OCI-LY3 (cell line): Measurements from ENCODE around the gene FRMPD2.

Experiments used
- H2AFZ ChIP-seq: fragments of 200-600, 300-600 bp; shearing (Covaris generic); 2 replicates; pipeline ENCODE4 v1.6.0; 2014; ENCODE audit warnings: antibody characterized with exemption, low read depth, low read length
- H3K27ac ChIP-seq: fragments of 200-600, 300-600 bp; sonication (generic); 2 replicates; pipeline ENCODE4 v1.5.1; 2014; ENCODE audit warnings: mild to moderate bottlenecking, low read length, moderate library complexity, mixed read lengths
- H3K27me3 ChIP-seq: fragments of 200-600, 300-600 bp; sonication (generic); 2 replicates; pipeline ENCODE4 v1.6.1; 2014; ENCODE audit warnings: low read depth, low read length, mixed read lengths
- H3K36me3 ChIP-seq: fragments of 200-600, 300-600 bp; sonication (generic); replicated peaks from 2 replicates; pipeline ENCODE3; 2014; ENCODE audit warnings: low read depth, low read length, mixed read lengths
- H3K4me1 ChIP-seq: fragments of 300-600, 200-600 bp; sonication (generic); 2 replicates; pipeline ENCODE4 v1.6.1; 2014; ENCODE audit warnings: low read length, mixed read lengths
- H3K4me2 ChIP-seq: fragments of 200-600, 300-600 bp; sonication (generic); 2 replicates; pipeline ENCODE4 v1.6.1; 2014; ENCODE audit warnings: low read length, mixed read lengths
- H3K4me3 ChIP-seq: fragments of 300-600, 200-600 bp; sonication (generic); 2 replicates; pipeline ENCODE4 v1.5.1; 2014; ENCODE audit warnings: antibody characterized with exemption, mild to moderate bottlenecking, low read length, moderate library complexity
- H3K79me2 ChIP-seq: fragments of 300-600, 200-600 bp; shearing (Covaris generic); 2 replicates; pipeline ENCODE4 v1.6.1; 2014; ENCODE audit warnings: mild to moderate bottlenecking, low read length, mixed read lengths
- H3K9ac ChIP-seq: fragments of 300-600, 200-600 bp; shearing (Covaris generic); 2 replicates; pipeline ENCODE4 v1.6.0; 2014; ENCODE audit warnings: mild to moderate bottlenecking, low read length, moderate library complexity
- H3K9me3 ChIP-seq: fragments of 200-600, 300-600 bp; shearing (Covaris generic); 2 replicates; pipeline ENCODE4 v1.6.1; 2014; ENCODE audit warnings: low read length, mixed read lengths; ENCODE audit not compliant: insufficient read depth
- H4K20me1 ChIP-seq: fragments of 200-600, 300-600 bp; sonication (generic); 2 replicates; pipeline ENCODE4 v1.6.1; 2016; ENCODE audit warnings: low read length, mixed read lengths; ENCODE audit not compliant: insufficient read depth
- CTCF ChIP-seq: fragments of 200-600, 300-600 bp; sonication (generic); IDR thresholded peaks from 2 replicates; pipeline ENCODE4 v1.5.1; 2014; ENCODE audit warnings: antibody characterized with exemption, low read length, low read depth
- EZH2phosphoT487 ChIP-seq: fragments of 200-600 bp; shearing (Covaris generic); IDR thresholded peaks from 2 replicates; pipeline ENCODE4 v1.6.1; 2018; ENCODE audit warnings: antibody characterized with exemption, mixed run types, low read depth

Gene FRMPD2, protein sequence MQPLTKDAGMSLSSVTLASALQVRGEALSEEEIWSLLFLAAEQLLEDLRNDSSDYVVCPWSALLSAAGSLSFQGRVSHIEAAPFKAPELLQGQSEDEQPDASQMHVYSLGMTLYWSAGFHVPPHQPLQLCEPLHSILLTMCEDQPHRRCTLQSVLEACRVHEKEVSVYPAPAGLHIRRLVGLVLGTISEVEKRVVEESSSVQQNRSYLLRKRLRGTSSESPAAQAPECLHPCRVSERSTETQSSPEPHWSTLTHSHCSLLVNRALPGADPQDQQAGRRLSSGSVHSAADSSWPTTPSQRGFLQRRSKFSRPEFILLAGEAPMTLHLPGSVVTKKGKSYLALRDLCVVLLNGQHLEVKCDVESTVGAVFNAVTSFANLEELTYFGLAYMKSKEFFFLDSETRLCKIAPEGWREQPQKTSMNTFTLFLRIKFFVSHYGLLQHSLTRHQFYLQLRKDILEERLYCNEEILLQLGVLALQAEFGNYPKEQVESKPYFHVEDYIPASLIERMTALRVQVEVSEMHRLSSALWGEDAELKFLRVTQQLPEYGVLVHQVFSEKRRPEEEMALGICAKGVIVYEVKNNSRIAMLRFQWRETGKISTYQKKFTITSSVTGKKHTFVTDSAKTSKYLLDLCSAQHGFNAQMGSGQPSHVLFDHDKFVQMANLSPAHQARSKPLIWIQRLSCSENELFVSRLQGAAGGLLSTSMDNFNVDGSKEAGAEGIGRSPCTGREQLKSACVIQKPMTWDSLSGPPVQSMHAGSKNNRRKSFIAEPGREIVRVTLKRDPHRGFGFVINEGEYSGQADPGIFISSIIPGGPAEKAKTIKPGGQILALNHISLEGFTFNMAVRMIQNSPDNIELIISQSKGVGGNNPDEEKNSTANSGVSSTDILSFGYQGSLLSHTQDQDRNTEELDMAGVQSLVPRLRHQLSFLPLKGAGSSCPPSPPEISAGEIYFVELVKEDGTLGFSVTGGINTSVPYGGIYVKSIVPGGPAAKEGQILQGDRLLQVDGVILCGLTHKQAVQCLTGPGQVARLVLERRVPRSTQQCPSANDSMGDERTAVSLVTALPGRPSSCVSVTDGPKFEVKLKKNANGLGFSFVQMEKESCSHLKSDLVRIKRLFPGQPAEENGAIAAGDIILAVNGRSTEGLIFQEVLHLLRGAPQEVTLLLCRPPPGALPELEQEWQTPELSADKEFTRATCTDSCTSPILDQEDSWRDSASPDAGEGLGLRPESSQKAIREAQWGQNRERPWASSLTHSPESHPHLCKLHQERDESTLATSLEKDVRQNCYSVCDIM (N-terminal part only)

GRCh38 chr10:48274636-48275035, at the start of gene FRMPD2:
TSS of gene FRMPD2 (minus strand) at chr10:48274696. CDS start at chr10:48274567, 129 bp downstream.
- peaks cover 17% of the 10 kb centered on the region for H3K4me1 ChIP-seq
- H3K9ac ChIP-seq, result no peak within 1 kb of the TSS
- H3K27ac ChIP-seq, result no peak within 1 kb of the TSS
- no peak within 1 kb of the TSS for H3K4me3 ChIP-seq
- H3K9me3 ChIP-seq, result no peaks in the 10 kb centered on the region
- H2AFZ ChIP-seq, result no peak within 1 kb of the TSS
- no peak for TF ChIP-seq EZH2phosphoT487
- no peak for TF ChIP-seq CTCF
- H3K36me3 ChIP-seq, result no peaks in the 10 kb centered on the region
- H3K27me3 ChIP-seq, result no peaks in the 10 kb centered on the region
- no peaks in the 10 kb centered on the region for H4K20me1 ChIP-seq
- no peak within 1 kb of the TSS for H3K4me2 ChIP-seq
- H3K79me2 ChIP-seq, result no peaks in the 10 kb centered on the region

DNA sequence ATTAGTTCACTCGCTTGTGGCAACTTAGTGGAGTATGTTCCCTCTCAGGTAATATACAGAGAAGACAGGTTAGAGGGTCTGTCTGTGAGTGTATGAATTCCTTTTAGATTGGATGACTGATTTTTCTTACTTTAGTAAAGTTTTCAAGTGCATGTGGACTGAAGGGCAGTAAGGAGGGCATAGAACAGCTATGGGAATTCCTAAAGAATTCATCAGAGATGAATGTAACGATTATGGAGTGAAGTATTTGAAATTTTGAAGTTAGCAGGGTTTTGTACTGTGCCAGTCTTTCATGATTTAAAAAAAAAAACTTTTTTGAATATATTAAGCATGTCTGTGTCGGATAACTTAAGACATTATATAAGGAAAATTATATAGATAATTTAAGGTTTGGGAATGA, 47.5 kb upstream of the FRMPD2 start:
- H3K36me3 ChIP-seq, result no peaks in the 10 kb centered on the region
- H3K9ac ChIP-seq, result no peak overlapping the region
- no peak overlapping the region for H3K27ac ChIP-seq
- H4K20me1 ChIP-seq, result no peaks in the 10 kb centered on the region
- H3K4me2 ChIP-seq, result no peak overlapping the region
- no peaks in the 10 kb centered on the region for H3K27me3 ChIP-seq
- peaks cover 5% of the 10 kb centered on the region; the same call in 1 of the 2 replicates for H3K4me1 ChIP-seq
- TF ChIP-seq CTCF, result no peak
- TF ChIP-seq EZH2phosphoT487, result no peak
- no peak overlapping the region for H3K4me3 ChIP-seq
- no peak overlapping the region for H2AFZ ChIP-seq
- H3K79me2 ChIP-seq, result 0 out of 2 replicates have a peak, but pooled peaks cover 4% of the 10 kb centered on the region
- H3K9me3 ChIP-seq, result no peaks in the 10 kb centered on the region

- no peak overlapping the region for H3K4me2 ChIP-seq
- H3K27ac ChIP-seq, result no peak overlapping the region
- H3K79me2 ChIP-seq, result peaks cover 15% of the 10 kb centered on the region
- TF ChIP-seq EZH2phosphoT487, result no peak
- no peak for TF ChIP-seq CTCF
- H2AFZ ChIP-seq, result no peak overlapping the region
- no peaks in the 10 kb centered on the region for H3K27me3 ChIP-seq
- no peak overlapping the region for H3K9ac ChIP-seq
- H3K36me3 ChIP-seq, result no peaks in the 10 kb centered on the region
- no peaks in the 10 kb centered on the region for H4K20me1 ChIP-seq
- no peaks in the 10 kb centered on the region for H3K9me3 ChIP-seq
- no peak overlapping the region for H3K4me3 ChIP-seq
- H3K4me1 ChIP-seq, result peaks cover 5% of the 10 kb centered on the region; the same call in 1 of the 2 replicates
Observed at GRCh38 chr10:48317321-48317990, 43.0 kb upstream of the FRMPD2 start.
